HT-29 (cell line): ENCODE measurements around the gene MYO5A. TPM values are rescaled to one million over a fixed set of nuclear protein-coding genes. Genes with fewer than 3 reads are reported as not detected.
"Not testable (repeated sequence)": the region's sequence is repeated elsewhere in the genome, so short reads cannot be mapped to it uniquely, and the experiment has no call there.

Experiments used
- DNase-seq: peaks from one replicate; pipeline ENCODE4 v3.0.0-alpha.2; 2015; ENCODE audit warnings: low spot score
- total RNA-seq: library from RNA; depleted of rRNA; stranded (reverse); fragments of >200 nt; shearing (Covaris generic); gene quantifications from 2 replicates; pipeline ENCODE4 v1.2.3, GENCODE V29; 2014

MYO5A gene
- total RNA-seq, 1 experiment from 2014 or later: 0.76 TPM

DNA sequence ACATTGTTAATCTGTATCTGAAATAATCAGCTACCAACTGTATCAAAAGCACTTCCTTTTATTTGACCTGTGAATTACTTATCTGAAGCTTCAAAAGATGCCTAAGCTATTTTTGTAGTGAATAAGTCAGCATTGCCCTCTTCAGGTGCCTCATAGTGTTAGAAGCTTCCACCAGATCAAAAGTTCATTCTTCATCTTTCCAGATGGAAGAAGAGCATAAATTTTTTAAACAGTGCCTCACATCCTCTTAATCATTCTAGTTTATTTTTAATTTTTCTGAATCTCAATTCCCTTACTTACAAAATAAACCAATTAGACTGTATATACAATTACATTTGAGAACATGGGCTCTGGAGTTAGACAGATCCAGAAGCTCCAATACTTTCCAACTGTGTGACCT is 65.0 kb downstream of the MYO5A start:
- DNase-seq: no peak

DNA sequence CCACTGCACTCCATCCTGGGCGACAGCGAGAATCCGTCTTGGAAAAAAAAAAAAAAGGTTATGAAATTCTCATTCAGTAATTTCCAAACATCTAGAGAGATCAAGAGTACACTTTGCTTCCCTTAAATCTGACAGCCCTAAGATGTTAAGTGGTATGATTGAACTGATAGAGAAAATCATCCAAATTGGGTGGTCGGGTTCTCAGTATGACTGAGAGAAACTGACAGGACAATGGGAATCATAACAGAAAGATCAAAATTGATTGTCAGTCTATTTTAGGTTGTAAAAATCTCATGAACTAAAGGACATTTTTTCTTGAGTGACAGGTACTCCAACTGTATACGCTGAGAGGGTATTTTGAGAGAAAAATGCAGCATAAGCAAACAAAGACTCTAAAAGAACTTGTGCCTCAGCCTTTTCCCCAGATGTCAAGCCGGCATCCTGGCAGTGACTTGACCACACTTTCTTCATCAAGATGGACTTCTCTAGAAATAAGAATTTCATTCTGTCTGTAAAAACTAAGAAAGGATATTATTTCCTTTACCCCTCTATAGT is 65.8 kb downstream of the MYO5A start:
- DNase-seq: no peak

DNA sequence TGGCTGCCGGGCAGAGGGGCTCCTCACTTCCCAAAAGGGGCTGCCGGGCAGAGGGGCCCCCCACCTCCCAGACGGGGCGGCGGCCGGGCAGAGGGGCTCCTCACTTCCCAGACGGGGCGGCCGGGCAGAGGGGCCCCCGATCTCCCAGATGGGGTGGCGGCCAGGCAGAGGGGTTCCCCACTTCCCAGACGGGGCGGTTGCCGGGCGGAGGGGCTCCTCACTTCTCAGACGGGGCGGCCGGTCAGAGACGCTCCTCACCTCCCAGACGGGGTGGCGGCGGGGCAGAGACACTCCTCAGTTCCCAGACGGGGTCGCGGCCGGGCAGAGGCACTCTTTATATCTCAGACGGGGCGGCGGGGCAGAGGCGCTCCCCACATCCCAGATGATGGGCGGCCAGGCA is 69.0 kb downstream of the MYO5A start:
- DNase-seq: not testable (repeated sequence)

GRCh38 chr15:52459265-52459664 is 69.4 kb downstream of the MYO5A start:
- not testable (repeated sequence) for DNase-seq

- DNase-seq: no peak
Observed at GRCh38 chr15:52448011-52448890, 80.4 kb downstream of the MYO5A start.

DNA sequence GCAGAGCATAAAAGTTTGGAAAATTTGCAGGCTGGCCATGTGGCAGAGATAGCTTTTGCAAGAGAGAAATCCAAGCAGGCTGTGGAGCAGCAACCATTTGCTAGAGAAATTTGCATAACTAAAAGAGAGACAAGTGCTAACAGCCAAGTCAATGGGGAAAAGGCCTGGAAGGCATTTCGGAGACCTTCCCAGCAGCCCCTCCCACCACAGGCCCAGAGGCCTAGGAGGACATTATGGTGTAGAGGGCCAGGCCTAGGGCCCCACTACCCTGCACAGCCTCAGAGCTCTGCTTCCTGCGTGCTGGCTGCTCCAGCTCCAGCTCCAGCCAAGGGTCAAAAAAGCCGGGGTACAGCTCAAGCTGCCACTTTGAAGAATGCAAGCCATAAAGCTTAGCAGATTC is 82.7 kb downstream of the MYO5A start:
- no peak for DNase-seq

DNA sequence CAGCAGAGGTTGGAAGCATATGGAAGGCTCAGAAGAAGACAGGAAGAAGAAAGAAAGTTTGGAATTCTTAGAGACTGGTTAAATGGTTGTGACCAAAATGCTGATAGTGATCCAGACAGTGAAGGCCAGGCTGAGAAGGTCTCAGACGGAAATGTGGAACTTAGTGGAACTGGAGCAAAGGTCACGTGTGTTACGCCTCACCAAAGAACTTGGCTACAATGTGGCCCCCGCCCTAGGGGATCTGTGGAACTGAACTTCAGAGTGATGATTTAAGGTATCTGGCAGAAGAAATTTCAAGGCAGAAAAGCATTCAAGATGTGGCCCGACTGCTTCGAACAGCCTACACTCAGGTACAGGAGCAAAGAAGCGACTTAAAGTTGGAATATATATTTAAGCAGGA is 83.1 kb downstream of the MYO5A start:
- no peak for DNase-seq

DNA sequence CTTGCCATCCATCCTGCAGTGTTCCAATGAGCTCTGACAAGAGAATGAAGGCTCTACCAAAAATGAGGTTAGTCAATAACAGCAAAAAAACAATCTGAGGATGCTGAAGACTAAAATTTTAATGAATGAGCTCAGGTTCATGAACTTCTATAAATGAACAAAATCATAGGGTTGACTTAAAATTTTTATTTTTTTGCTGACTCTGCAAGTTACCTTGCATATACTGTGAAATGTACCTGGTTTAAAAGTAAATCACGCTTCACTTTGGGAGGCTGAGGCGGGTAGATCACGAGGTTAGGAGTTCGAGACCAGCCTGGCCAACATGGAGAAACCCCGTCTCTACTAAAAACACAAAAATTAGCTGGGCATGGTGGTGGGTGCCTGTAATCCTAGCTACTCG is 85.5 kb downstream of the MYO5A start:
- DNase-seq: not testable (repeated sequence)

DNA sequence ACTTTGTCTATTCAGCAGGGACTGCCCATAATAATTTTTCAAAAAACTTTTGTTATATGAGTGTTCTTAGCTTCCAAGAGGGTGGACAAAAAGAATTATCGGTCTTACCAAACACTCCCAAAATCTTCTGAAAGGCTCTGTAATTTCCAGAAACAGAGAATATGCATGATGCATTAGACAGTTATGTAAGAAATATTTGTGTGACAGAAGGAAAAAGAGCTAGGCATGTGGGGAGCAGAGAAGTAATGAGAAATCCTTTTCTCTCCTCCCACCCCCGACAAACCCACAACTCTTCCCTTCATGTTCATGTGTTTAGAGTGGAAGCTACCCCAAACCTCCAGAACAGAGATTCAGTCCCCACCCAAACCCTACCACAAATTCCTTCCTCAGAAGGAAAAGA is 86.8 kb downstream of the MYO5A start:
- DNase-seq: no peak

DNA sequence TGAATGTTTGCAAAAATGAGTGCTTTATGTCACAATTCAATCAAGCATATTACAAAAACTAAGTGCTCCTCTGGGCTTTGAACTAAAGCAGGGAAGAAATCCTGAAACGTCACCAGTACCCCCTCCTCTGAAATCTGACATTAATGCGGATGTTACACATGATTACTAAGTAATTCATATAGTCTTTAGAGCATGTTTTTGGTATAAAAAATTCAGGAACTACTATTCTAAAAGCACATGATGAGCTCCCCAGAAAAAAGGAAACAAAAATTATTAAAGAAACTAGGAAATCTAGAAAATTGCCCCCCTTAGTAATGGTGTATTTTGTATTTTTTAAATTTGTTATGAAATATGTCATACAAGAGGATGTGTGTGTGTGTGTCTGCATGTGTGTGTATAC is 87.7 kb downstream of the MYO5A start:
- no peak for DNase-seq

- no peak for DNase-seq
Observed at GRCh38 chr15:52440414-52440813, 88.3 kb downstream of the MYO5A start.

DNA sequence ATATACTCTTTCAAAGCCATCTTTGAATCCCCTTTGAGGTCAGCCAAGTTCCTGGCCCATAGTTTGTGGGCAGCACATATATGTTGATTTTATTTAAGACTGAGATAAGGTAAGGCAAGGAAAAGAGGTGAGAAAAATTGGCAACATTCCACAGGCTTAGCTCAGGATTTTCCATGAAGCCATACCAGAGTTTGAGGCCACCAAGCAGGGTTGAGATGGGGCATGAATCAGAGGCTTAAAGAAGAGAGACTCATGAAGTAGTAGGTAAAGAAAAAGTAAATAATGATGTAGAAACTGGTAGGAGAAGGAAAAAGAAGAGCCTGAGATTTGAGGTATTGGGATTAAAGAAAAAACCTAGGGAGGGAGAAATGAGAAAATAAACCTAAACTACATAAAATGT is 89.2 kb downstream of the MYO5A start:
- DNase-seq: no peak

DNA sequence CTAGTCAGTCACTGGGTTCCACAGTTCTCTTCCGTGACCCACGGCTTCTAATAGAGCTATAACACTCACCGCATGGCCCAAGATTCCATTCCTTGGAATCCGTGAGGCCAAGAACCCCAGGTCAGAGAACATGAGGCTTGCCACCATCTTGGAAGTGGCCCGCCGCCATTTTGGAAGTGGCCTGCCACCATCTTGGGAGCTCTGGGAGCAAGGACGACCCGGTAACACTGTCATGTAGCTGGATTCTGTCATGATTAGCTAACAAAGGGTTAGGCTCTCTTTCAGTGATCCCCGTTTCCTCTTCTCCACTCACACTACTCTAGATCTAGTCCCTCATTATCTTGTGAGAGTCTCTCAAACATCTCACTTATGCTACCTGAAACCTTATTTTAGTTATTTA is 89.6 kb downstream of the MYO5A start:
- not testable (repeated sequence) for DNase-seq

DNA sequence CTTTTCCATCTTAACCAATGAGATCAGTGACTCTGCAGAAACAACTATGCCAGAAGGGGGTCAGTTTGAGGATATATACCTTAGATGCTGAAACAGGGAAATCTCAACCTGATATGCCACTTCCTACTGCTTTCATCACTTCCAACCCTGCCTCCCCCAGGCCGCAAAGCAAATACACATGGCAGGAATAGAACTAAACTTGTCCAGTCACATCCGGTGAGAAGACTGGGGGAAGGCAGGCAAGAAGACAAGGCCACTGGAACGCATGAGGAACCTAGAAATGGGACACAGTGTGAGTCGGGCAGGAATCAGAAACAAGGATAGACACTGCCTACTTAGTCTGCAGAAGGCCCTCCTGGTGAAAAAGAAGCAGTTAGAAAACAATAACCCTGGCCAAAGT is 90.6 kb downstream of the MYO5A start:
- DNase-seq: no peak

DNA sequence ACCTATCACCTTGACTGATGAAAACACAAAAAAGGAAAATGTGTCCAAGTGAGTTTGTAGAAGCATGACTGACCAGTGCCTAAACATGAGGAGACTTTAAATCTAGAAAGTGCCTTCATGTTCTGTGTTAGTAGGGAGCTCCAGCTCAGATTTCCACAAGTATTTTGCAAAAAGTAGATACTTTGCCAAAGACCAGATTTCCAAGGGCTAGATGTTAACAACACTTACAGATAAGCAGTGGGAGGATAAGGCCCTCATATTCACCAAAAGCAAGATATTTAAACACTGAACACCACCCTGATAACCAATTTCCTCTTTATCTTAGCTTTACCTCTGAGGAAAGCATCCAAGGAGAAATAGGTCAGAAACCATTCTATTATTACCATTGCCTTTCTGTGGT is 91.0 kb downstream of the MYO5A start:
- DNase-seq: no peak

DNA sequence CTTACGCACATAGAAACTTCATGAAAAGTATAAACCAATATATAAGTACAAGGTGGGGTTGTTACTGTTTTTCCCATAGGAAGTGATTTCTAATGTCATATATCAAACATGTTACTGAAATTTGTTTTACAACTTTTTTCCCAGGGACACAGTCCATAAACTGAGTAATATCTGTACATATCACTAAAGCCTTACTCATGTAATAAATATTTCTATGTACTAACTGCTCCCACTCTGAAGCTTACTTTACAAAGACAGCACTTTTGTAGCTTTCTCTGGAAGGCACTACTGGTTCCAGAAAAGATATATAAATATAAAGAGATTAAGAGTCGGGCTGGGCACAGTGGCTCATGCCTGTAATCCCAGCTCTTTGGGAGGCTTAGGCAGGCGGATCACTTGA is 91.7 kb downstream of the MYO5A start:
- DNase-seq: no peak

DNA sequence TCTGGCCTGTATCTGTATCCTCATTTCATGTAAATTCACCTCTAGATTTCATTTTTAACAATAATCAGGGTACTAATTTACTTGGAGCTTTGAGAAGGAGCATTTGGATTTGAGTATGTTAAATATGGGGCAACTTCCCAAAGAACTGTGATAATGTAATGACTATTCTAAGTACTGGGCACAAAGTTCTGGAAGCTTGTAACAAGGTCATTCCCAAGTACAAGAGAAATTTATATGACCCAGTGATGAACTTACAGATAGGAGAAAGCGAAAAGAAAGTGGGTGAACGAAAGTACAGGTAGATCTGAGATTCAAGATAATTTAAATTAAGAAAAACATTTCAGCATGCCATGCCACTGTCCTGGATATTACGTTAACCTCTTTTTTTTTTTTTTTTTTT is 93.8 kb downstream of the MYO5A start:
- DNase-seq: no peak

DNA sequence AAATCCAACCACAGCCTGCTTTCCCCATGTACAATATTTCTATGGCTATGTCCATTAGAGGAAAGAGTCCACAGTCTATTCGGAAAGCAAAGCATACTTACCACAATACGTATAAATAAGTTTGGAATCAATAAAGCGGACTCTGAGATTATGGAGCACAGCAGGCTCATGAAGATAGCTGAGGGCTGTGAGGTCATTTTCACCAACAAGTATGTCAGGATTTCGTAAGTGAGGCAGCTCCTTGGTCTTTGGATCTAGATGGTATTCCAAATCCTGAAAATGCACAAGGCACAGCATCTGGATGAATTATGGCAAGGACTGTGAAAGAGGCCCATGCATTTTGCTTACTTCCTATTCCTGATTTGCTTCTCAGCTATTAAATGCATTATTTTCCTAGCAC is 100.4 kb downstream of the MYO5A start:
- no peak for DNase-seq

DNA sequence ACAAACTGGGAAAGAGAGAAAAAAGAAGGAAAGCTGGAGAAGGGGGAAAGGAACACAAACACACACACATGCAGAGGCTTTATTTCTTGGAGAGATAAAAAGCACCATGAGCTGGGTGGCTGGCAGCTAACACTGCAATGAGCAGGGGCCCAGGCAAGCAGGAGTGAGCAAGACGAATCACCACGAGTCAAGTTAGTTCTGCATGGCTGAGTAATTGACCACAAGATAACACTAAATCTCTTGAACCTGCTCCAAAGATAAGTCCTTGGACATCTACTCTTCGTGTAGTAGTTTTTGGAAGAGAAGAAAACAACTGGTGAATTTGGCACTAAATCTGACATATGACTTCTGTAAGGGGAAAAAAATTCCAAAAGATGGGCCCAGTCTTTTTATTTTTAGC is 100.9 kb downstream of the MYO5A start:
- DNase-seq: no peak

DNA sequence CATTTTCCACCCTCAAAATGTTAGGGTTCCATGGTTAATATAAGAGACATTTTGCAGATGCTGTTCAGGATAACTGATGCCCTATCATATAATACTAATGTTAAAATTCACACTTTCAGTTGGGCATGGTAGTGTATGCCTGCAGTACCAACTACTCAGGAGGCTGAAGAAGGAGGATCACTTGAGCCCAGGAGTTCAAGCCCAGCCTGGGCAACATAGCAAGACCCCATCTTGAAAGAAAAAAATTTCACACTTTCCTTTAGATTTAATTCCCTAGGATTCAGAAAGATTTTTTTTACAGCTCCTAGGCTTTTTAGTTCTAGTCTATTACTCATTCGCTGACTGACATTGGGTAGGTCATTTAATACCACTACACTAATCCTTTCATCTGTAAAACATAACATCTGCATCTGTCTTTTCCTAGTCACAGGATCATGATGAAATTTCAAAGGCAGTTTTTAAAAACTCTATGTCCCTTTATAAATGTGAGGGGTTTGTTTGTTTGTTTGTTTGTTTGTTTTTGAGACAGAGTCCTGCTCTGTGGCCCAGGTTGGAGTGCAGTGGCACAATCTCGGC is 103.7 kb downstream of the MYO5A start:
- DNase-seq: no peak

- no peak for DNase-seq
Observed at GRCh38 chr15:52423852-52424251, 104.8 kb downstream of the MYO5A start.

GRCh38 chr15:52422001-52422400 is 106.7 kb downstream of the MYO5A start:
- DNase-seq: no peak

GRCh38 chr15:52421029-52421428 is 107.7 kb downstream of the MYO5A start:
- no peak for DNase-seq
